CD4-positive, alpha-beta T cell treated with Interleukin-15 for 4 hours (primary cell): Measurements from ENCODE around the gene ITPR2.
"Not testable (repeated sequence)": the region's sequence is repeated elsewhere in the genome, so short reads cannot be mapped to it uniquely, and the experiment has no call there.

ENCODE experiments used
- DNase-seq: peaks from one replicate; pipeline ENCODE4 v3.0.0-alpha.2; 2020; ENCODE audit warnings: low spot score

The ITPR2 gene

GRCh38 chr12:26445909-26446308 is 387.1 kb downstream of the ITPR2 start:
- no peak for DNase-seq

GRCh38 chr12:26443309-26443708 is 389.7 kb downstream of the ITPR2 start:
- no peak for DNase-seq

GRCh38 chr12:26441434-26441833 is 391.6 kb downstream of the ITPR2 start:
- no peak for DNase-seq

GRCh38 chr12:26435069-26435404 is 398.0 kb downstream of the ITPR2 start:
- no peak for DNase-seq

- no peak for DNase-seq
These were observed 398.5 kb downstream of the ITPR2 start for GRCh38 chr12:26434299-26435068.

GRCh38 chr12:26433701-26434100 is 399.3 kb downstream of the ITPR2 start:
- not testable (repeated sequence) for DNase-seq

GRCh38 chr12:26431211-26431610 is 401.8 kb downstream of the ITPR2 start:
- DNase-seq = no peak

GRCh38 chr12:26430596-26430995 is 402.4 kb downstream of the ITPR2 start:
- not testable (repeated sequence) for DNase-seq

GRCh38 chr12:26429070-26429691 is 403.8 kb downstream of the ITPR2 start:
- no peak for DNase-seq

GRCh38 chr12:26428420-26428819 is 404.6 kb downstream of the ITPR2 start:
- DNase-seq = no peak

GRCh38 chr12:26426652-26427051 is 406.3 kb downstream of the ITPR2 start:
- no peak for DNase-seq

GRCh38 chr12:26425587-26426260 is 407.3 kb downstream of the ITPR2 start:
- DNase-seq = no peak

- DNase-seq = no peak
These were observed 410.1 kb downstream of the ITPR2 start for GRCh38 chr12:26422839-26423398.

- DNase-seq = no peak
These were observed 416.4 kb downstream of the ITPR2 start for GRCh38 chr12:26416550-26416949.

GRCh38 chr12:26410689-26411088 is 422.3 kb downstream of the ITPR2 start:
- DNase-seq = no peak

- DNase-seq = no peak
These were observed 426.2 kb downstream of the ITPR2 start for GRCh38 chr12:26406813-26407212.

- DNase-seq = no peak
These were observed 426.6 kb downstream of the ITPR2 start for GRCh38 chr12:26406391-26406790.

- no peak for DNase-seq
These were observed 429.4 kb downstream of the ITPR2 start for GRCh38 chr12:26403601-26404000.

GRCh38 chr12:26402648-26403047 is 430.3 kb downstream of the ITPR2 start:
- DNase-seq = no peak

- no peak for DNase-seq
These were observed 431.1 kb downstream of the ITPR2 start for GRCh38 chr12:26401874-26402273.

GRCh38 chr12:26400627-26401026 is 432.4 kb downstream of the ITPR2 start:
- DNase-seq = no peak

GRCh38 chr12:26399381-26399780 is 433.6 kb downstream of the ITPR2 start:
- no peak for DNase-seq

GRCh38 chr12:26396402-26396801 is 436.6 kb downstream of the ITPR2 start:
- no peak for DNase-seq
